Measurements from ENCODE around the gene QSOX2.

Gene QSOX2

GRCh38 chr9:136261686-136262430 is 16.2 kb upstream of the QSOX2 start:
- H3K4me1 Mint-ChIP-seq (ENCODE audit: low read depth) = peaks cover under 1% of the 10 kb centered on the region
- no peak overlapping the region for H3K4me3 Mint-ChIP-seq
- no peaks in the 10 kb centered on the region for H3K36me3 Mint-ChIP-seq
- no peaks in the 10 kb centered on the region for H3K9me3 Mint-ChIP-seq (ENCODE audit: low read depth)
- no peaks in the 10 kb centered on the region for H3K27me3 Mint-ChIP-seq
- H3K27ac Mint-ChIP-seq = no peak overlapping the region

GRCh38 chr9:136260936-136261472 is 15.4 kb upstream of the QSOX2 start:
- no peak overlapping the region for H3K27ac Mint-ChIP-seq
- H3K27me3 Mint-ChIP-seq = no peaks in the 10 kb centered on the region
- no peaks in the 10 kb centered on the region for H3K4me1 Mint-ChIP-seq (ENCODE audit: low read depth)
- H3K9me3 Mint-ChIP-seq (ENCODE audit: low read depth) = no peaks in the 10 kb centered on the region
- no peak overlapping the region for H3K4me3 Mint-ChIP-seq
- no peaks in the 10 kb centered on the region for H3K36me3 Mint-ChIP-seq

GRCh38 chr9:136260521-136260920 is 14.9 kb upstream of the QSOX2 start:
- H3K4me3 Mint-ChIP-seq = no peak overlapping the region
- no peaks in the 10 kb centered on the region for H3K9me3 Mint-ChIP-seq (ENCODE audit: low read depth)
- H3K36me3 Mint-ChIP-seq = no peaks in the 10 kb centered on the region
- H3K4me1 Mint-ChIP-seq (ENCODE audit: low read depth) = no peaks in the 10 kb centered on the region
- no peak overlapping the region for H3K27ac Mint-ChIP-seq
- H3K27me3 Mint-ChIP-seq = no peaks in the 10 kb centered on the region

GRCh38 chr9:136259836-136260235 is 14.2 kb upstream of the QSOX2 start:
- Mint-ChIP-seq H3K36me3 (no peaks in the 10 kb centered on the region), H3K27me3 (no peaks in the 10 kb centered on the region), H3K4me3 (no peak overlapping the region), H3K9me3 (ENCODE audit: low read depth) (no peaks in the 10 kb centered on the region), H3K4me1 (ENCODE audit: low read depth) (no peaks in the 10 kb centered on the region), H3K27ac (no peak overlapping the region)

GRCh38 chr9:136259517-136259813 is 13.9 kb upstream of the QSOX2 start:
- H3K36me3 Mint-ChIP-seq = no peaks in the 10 kb centered on the region
- no peaks in the 10 kb centered on the region for H3K4me1 Mint-ChIP-seq (ENCODE audit: low read depth)
- no peaks in the 10 kb centered on the region for H3K27me3 Mint-ChIP-seq
- no peaks in the 10 kb centered on the region for H3K9me3 Mint-ChIP-seq (ENCODE audit: low read depth)
- H3K27ac Mint-ChIP-seq = no peak overlapping the region
- H3K4me3 Mint-ChIP-seq = no peak overlapping the region

GRCh38 chr9:136258786-136259516 is 13.3 kb upstream of the QSOX2 start:
- Mint-ChIP-seq H3K4me1 (ENCODE audit: low read depth) (no peaks in the 10 kb centered on the region), H3K27ac (no peak overlapping the region), H3K27me3 (no peaks in the 10 kb centered on the region), H3K4me3 (no peak overlapping the region), H3K36me3 (no peaks in the 10 kb centered on the region), H3K9me3 (ENCODE audit: low read depth) (no peaks in the 10 kb centered on the region)

- Mint-ChIP-seq H3K4me1 (ENCODE audit: low read depth) (no peaks in the 10 kb centered on the region), H3K9me3 (ENCODE audit: low read depth) (no peaks in the 10 kb centered on the region), H3K27ac (no peak overlapping the region), H3K27me3 (no peaks in the 10 kb centered on the region), H3K4me3 (no peak overlapping the region), H3K36me3 (no peaks in the 10 kb centered on the region)
Measured at GRCh38 chr9:136258299-136258625, 12.7 kb upstream of the QSOX2 start.

- no peak overlapping the region for H3K27ac Mint-ChIP-seq
- H3K36me3 Mint-ChIP-seq = no peaks in the 10 kb centered on the region
- H3K4me3 Mint-ChIP-seq = no peak overlapping the region
- no peaks in the 10 kb centered on the region for H3K4me1 Mint-ChIP-seq (ENCODE audit: low read depth)
- H3K9me3 Mint-ChIP-seq (ENCODE audit: low read depth) = no peaks in the 10 kb centered on the region
- no peaks in the 10 kb centered on the region for H3K27me3 Mint-ChIP-seq
Measured at GRCh38 chr9:136257381-136258298, 12.0 kb upstream of the QSOX2 start.

GRCh38 chr9:136255896-136256890 is 10.6 kb upstream of the QSOX2 start:
- H3K9me3 Mint-ChIP-seq (ENCODE audit: low read depth) = no peaks in the 10 kb centered on the region
- no peaks in the 10 kb centered on the region for H3K36me3 Mint-ChIP-seq
- H3K4me3 Mint-ChIP-seq = no peak overlapping the region
- no peaks in the 10 kb centered on the region for H3K27me3 Mint-ChIP-seq
- no peaks in the 10 kb centered on the region for H3K4me1 Mint-ChIP-seq (ENCODE audit: low read depth)
- H3K27ac Mint-ChIP-seq = no peak overlapping the region

- Mint-ChIP-seq H3K4me1 (ENCODE audit: low read depth) (no peaks in the 10 kb centered on the region), H3K4me3 (no peak overlapping the region), H3K36me3 (no peaks in the 10 kb centered on the region), H3K27me3 (no peaks in the 10 kb centered on the region), H3K27ac (no peak overlapping the region), H3K9me3 (ENCODE audit: low read depth) (no peaks in the 10 kb centered on the region)
Measured at GRCh38 chr9:136255166-136255538, 9.5 kb upstream of the QSOX2 start.

- Mint-ChIP-seq H3K27ac (no peak overlapping the region), H3K36me3 (no peaks in the 10 kb centered on the region), H3K9me3 (ENCODE audit: low read depth) (no peaks in the 10 kb centered on the region), H3K27me3 (no peaks in the 10 kb centered on the region), H3K4me1 (ENCODE audit: low read depth) (no peaks in the 10 kb centered on the region), H3K4me3 (no peak overlapping the region)
Measured at GRCh38 chr9:136254381-136255165, 9.0 kb upstream of the QSOX2 start.

GRCh38 chr9:136253246-136254130 is 7.9 kb upstream of the QSOX2 start:
- H3K27ac Mint-ChIP-seq = no peak overlapping the region
- H3K4me3 Mint-ChIP-seq = no peak overlapping the region
- no peaks in the 10 kb centered on the region for H3K4me1 Mint-ChIP-seq (ENCODE audit: low read depth)
- no peaks in the 10 kb centered on the region for H3K9me3 Mint-ChIP-seq (ENCODE audit: low read depth)
- no peaks in the 10 kb centered on the region for H3K36me3 Mint-ChIP-seq
- no peaks in the 10 kb centered on the region for H3K27me3 Mint-ChIP-seq

- Mint-ChIP-seq H3K27me3 (no peaks in the 10 kb centered on the region), H3K36me3 (no peaks in the 10 kb centered on the region), H3K4me3 (no peak overlapping the region), H3K9me3 (ENCODE audit: low read depth) (no peaks in the 10 kb centered on the region), H3K27ac (no peak overlapping the region), H3K4me1 (ENCODE audit: low read depth) (no peaks in the 10 kb centered on the region)
Measured at GRCh38 chr9:136252846-136253245, 7.2 kb upstream of the QSOX2 start.

Measured in activated naive CD8-positive, alpha-beta T cell (primary cell).